K562 (cell line): Measurements from ENCODE around the gene INSM1. TPM values are rescaled to one million over a fixed set of nuclear protein-coding genes. Genes with fewer than 3 reads are reported as not detected.

ENCODE experiments used
- ATAC-seq: fragments of 200-7000 bp; cut with Tn5 transposase; 3 replicates; pipeline ENCODE4 v1.9.1; 2020; ENCODE audit warnings: moderate library complexity
- BruUV-seq: library from RNA; stranded (reverse); fragments of 400-500 nt; replicated peaks from 2 replicates; lab custom pipeline; 2021; lab: Mats Ljungman, UMichigan
- CTCF ChIA-PET: fragments of 300-600 bp; formaldehyde crosslinking; extraction: SDS; loops from one replicate; lab custom pipeline; 2021; ENCODE audit warnings: low intra/inter-chr PET ratio; lab: Yijun Ruan, JAX
- POLR2A ChIA-PET: fragments of 300-600, 350-650 bp; sonication (Branson Sonifier 250); formaldehyde crosslinking; extraction: SDS; loops from one replicate; lab custom pipeline; 2021; ENCODE audit warnings: antibody characterized with exemption, inconsistent platforms; lab: Yijun Ruan, JAX
- DNase-seq, 4 experiments: peaks; one replicate each; pipeline versions ENCODE4 v3.0.0 to v3.0.0-alpha.2; 2011 to 2018; ENCODE audit warnings: low spot score in 3 of 4, mixed read lengths in 3 of 4; ENCODE audit errors: extremely low read depth in 1 of 4
- FAIRE-seq: peaks from 2 replicates; lab custom pipeline; 2011; peaks lifted over from hg19 to GRCh38; lab: Jason Lieb, UNC
- H2AFZ ChIP-seq: 2 replicates; pipeline ENCODE4 v1.6.0; 2011; ENCODE audit warnings: low read depth, low read length, control low read depth, inconsistent platforms
- H3K27ac ChIP-seq: fragments of 200-600 bp; 3 replicates; pipeline ENCODE4 v1.8.0; 2011; ENCODE audit warnings: low read depth, mild to moderate bottlenecking, control low read depth, inconsistent platforms, low read length, moderate library complexity, mixed read lengths; ENCODE audit errors: extremely low read depth
- H3K27me3 ChIP-seq, 2 experiments: fragments of 300-600 bp in 1 of 2; 2 replicates in 1 of 2; 3 replicates in 1 of 2; pipeline versions ENCODE4 v1.6.0 to v1.8.0; 2011; ENCODE audit warnings: inconsistent platforms in 2 of 2, low read length in 2 of 2, mild to moderate bottlenecking in 1 of 2, mixed read lengths in 1 of 2, moderate library complexity in 1 of 2; ENCODE audit not compliant: control insufficient read depth in 2 of 2, insufficient read depth in 2 of 2
- H3K36me3 ChIP-seq: fragments of 300-600 bp; 3 replicates; pipeline ENCODE4 v1.8.0; 2011; ENCODE audit warnings: mild to moderate bottlenecking, low read length, inconsistent platforms; ENCODE audit not compliant: control insufficient read depth, insufficient read depth
- H3K4me1 ChIP-seq, 2 experiments: fragments of 200-600 bp in 1 of 2; replicated peaks in 1 of 2; 2 replicates in 1 of 2; 3 replicates in 1 of 2; pipeline versions ENCODE4 v1.5.1 to v1.8.0; 2011; ENCODE audit warnings: inconsistent platforms in 2 of 2, low read length in 2 of 2, mild to moderate bottlenecking in 1 of 2, mixed read lengths in 1 of 2, moderate library complexity in 1 of 2; ENCODE audit not compliant: control insufficient read depth in 2 of 2, insufficient read depth in 2 of 2
- H3K4me2 ChIP-seq: 2 replicates; pipeline ENCODE4 v1.6.1; 2011; ENCODE audit warnings: low read length, control low read depth, inconsistent platforms, mixed read lengths; ENCODE audit not compliant: insufficient read depth
- H3K4me3 ChIP-seq: fragments of 200-600 bp; sonication (generic), shearing (Covaris generic); 2 replicates; pipeline ENCODE4 v1.5.1; 2016; ENCODE audit warnings: control low read depth, inconsistent platforms
- H3K79me2 ChIP-seq: fragments of 200-600 bp; 3 replicates; pipeline ENCODE4 v1.8.0; 2011; ENCODE audit warnings: low read length, inconsistent platforms; ENCODE audit not compliant: control insufficient read depth, insufficient read depth
- H3K9ac ChIP-seq, 2 experiments: 2 replicates each; pipeline versions ENCODE4 v1.6.0 to v1.6.1; 2011; ENCODE audit warnings: low read depth in 2 of 2, low read length in 2 of 2, control low read depth in 1 of 2, inconsistent platforms in 1 of 2, mild to moderate bottlenecking in 1 of 2, mixed read lengths in 1 of 2; ENCODE audit not compliant: insufficient read depth in 1 of 2
- H3K9me1 ChIP-seq: one replicate; pipeline ENCODE4 v1.6.0; 2011; ENCODE audit warnings: inconsistent platforms, mild to moderate bottlenecking, low read length, moderate library complexity; ENCODE audit not compliant: control insufficient read depth, insufficient read depth
- H3K9me3 ChIP-seq: replicated peaks from 2 replicates; pipeline ENCODE4 v1.5.1; 2011; ENCODE audit warnings: low read depth, low read length, inconsistent platforms; ENCODE audit not compliant: control insufficient read depth, insufficient read depth
- H4K20me1 ChIP-seq: replicated peaks from 2 replicates; pipeline ENCODE4 v1.6.1; 2011; ENCODE audit warnings: low read length, inconsistent platforms, mixed read lengths; ENCODE audit not compliant: control insufficient read depth, insufficient read depth
- BMI1 ChIP-seq: fragments of 150-350 bp; IDR thresholded peaks from 2 replicates; pipeline ENCODE4 v1.6.1; 2014; ENCODE audit warnings: low read length
- ELF1 ChIP-seq: fragments of 200-800 bp; sonication (Bioruptor generic); IDR thresholded peaks from 2 replicates; pipeline ENCODE4 v1.6.1; 2016; ENCODE audit warnings: missing genetic modification characterization, missing compliant biosample characterization
- KDM4B ChIP-seq, 2 experiments: fragments of 450-650 bp in 1 of 2; sonication (generic) in 1 of 2; IDR thresholded peaks; 2 replicates each; pipeline ENCODE4 v1.6.1; 2016 to 2017; ENCODE audit warnings: borderline replicate concordance in 2 of 2, antibody characterized with exemption in 1 of 2, low read depth in 1 of 2, mild to moderate bottlenecking in 1 of 2
- MCM5 ChIP-seq: fragments of 450-650 bp; IDR thresholded peaks from 2 replicates; pipeline ENCODE4 v1.6.1; 2016; ENCODE audit warnings: low read depth
- POLR3G ChIP-seq: IDR thresholded peaks from 2 replicates; pipeline ENCODE4 v1.6.1; 2011; ENCODE audit not compliant: insufficient read length, insufficient replicate concordance; ENCODE audit errors: extremely low read depth
- SMARCC2 ChIP-seq: fragments of 450-650 bp; IDR thresholded peaks from 2 replicates; pipeline ENCODE4 v1.6.1; 2017; ENCODE audit warnings: antibody characterized with exemption, moderate library complexity, mild to moderate bottlenecking, low read depth
- SOX6 ChIP-seq: fragments of 450-650 bp; IDR thresholded peaks from 2 replicates; pipeline ENCODE4 v1.6.1; 2014; ENCODE audit warnings: mild to moderate bottlenecking
- ZNF174 ChIP-seq: fragments of 250-450 bp; sonication (Bioruptor Pico); IDR thresholded peaks from 2 replicates; pipeline ENCODE4 v1.4.0; 2020; ENCODE audit warnings: mild to moderate bottlenecking
- ZNF263 ChIP-seq: sonication (generic); formaldehyde crosslinking; IDR thresholded peaks from 2 replicates; pipeline ENCODE4 v1.8.0; 2022; ENCODE audit warnings: mild to moderate bottlenecking, missing genetic modification reagents, borderline replicate concordance
- ZNF436 ChIP-seq: fragments of 250-450, 450-650 bp; sonication (Bioruptor Pico); formaldehyde crosslinking; IDR thresholded peaks from 2 replicates; pipeline ENCODE4 v1.7.0; 2020; ENCODE audit warnings: mild to moderate bottlenecking
- WGBS: fragments of 100-300 bp; shearing (Covaris generic); methylation state at CpG from one replicate; pipeline ENCODE4 v1.1.6; 2016; ENCODE audit warnings: low coverage, mixed read lengths; ENCODE audit not compliant: insufficient coverage; ENCODE audit errors: missing lambda C conversion rate; 5-methylcytosine and 5-hydroxymethylcytosine counted together
- in situ Hi-C: fragments of 300-500 bp; cut with MboI; formaldehyde crosslinking; loops from 4 replicates; pipeline ENCODE4 v1.15.0; 2018; ENCODE audit warnings: inconsistent platforms, mixed read lengths
- intact Hi-C: fragments of 100-400 bp; cut with micrococcal nuclease; formaldehyde crosslinking; loops from 2 replicates; pipeline ENCODE4 v1.14.2; 2022
- polyA plus RNA-seq, 8 experiments: library from polyadenylated mRNA; depleted of rRNA in 4 of 8; stranded (reverse) in 5 of 8; unstranded in 3 of 8; fragments of >200 nt; fragmentation: Nextera tagmentation in 2 of 8; fragmentation: Illumina TruSeq in 1 of 8; extraction: Ambion mirVana in 2 of 8; extraction: Trizol in 1 of 8; gene quantifications; 2 replicates each; pipeline versions ENCODE4 v1.2.1 to v1.2.3, GENCODE V29; 2011 to 2014; ENCODE audit warnings: inconsistent platforms in 1 of 8, missing spikeins in 1 of 8
- total RNA-seq, 7 experiments: library from RNA; depleted of rRNA in 6 of 7; stranded (reverse); fragments of >200 nt in 6 of 7; fragmentation: Illumina TruSeq in 2 of 7; extraction: Trizol in 2 of 7; gene quantifications; 2 replicates each; pipeline versions ENCODE4 v1.2.1 to v1.2.3, GENCODE V29; 2011 to 2021; ENCODE audit warnings: low replicate concordance in 1 of 7
- TF ChIP-seq, protein P1 (sequence below): fragments of 250-450 bp; sonication (Bioruptor Pico); IDR thresholded peaks from 2 replicates; pipeline ENCODE4 v1.8.0; 2022; ENCODE audit warnings: moderate library complexity, mild to moderate bottlenecking, inconsistent platforms
- TF ChIP-seq, protein P2 (sequence below): fragments of 150-350 bp; conservative IDR thresholded peaks from 2 replicates; pipeline ENCODE4 v1.6.1; 2014; ENCODE audit warnings: low read length
- TF ChIP-seq, protein P3 (sequence below): IDR thresholded peaks from 2 replicates; pipeline ENCODE4 v1.6.1; 2011; ENCODE audit not compliant: insufficient read length; ENCODE audit errors: extremely low read depth
- TF ChIP-seq, protein P4 (sequence below): fragments of 250-450 bp; sonication (Bioruptor Pico); IDR thresholded peaks from 2 replicates; pipeline ENCODE4 v1.5.0; 2021; ENCODE audit warnings: mild to moderate bottlenecking, borderline replicate concordance

The INSM1 gene
- total and polyA plus RNA-seq, 9 of the 15 experiments (the other 6 are each of a cell fraction or from before 2014, with no cell fraction given): not detected

DNA sequence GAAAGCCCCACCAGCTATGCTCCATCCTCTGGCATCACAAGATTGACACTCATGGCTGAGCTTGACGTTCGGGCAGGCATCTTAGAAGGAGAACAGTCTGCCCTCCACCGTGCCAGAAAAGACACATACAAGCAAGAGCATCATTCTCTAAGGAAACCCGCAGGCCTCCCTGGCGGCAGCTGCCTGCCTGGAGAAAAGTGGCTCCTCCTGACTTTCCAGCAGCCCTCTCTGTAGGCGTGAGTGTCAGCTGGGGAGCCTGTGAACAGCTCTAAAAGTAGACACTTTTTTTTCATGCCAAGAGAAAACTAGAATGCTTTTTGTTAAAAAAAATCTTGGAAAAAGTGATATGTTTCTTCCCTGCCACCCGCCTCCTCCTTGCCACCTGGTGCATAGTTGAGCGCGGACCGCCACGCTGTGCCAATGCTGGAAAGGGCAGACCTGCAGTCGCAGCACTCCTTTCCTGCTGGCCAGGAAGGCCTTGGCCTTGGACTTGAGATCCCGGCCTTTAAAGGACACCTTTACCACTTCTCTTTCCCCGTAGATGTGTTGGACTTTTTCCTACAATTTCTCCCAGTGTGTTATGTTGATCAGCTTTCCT lies 29.7 kb upstream of the INSM1 start (continued):
- TF ChIP-seq, protein P1, sequence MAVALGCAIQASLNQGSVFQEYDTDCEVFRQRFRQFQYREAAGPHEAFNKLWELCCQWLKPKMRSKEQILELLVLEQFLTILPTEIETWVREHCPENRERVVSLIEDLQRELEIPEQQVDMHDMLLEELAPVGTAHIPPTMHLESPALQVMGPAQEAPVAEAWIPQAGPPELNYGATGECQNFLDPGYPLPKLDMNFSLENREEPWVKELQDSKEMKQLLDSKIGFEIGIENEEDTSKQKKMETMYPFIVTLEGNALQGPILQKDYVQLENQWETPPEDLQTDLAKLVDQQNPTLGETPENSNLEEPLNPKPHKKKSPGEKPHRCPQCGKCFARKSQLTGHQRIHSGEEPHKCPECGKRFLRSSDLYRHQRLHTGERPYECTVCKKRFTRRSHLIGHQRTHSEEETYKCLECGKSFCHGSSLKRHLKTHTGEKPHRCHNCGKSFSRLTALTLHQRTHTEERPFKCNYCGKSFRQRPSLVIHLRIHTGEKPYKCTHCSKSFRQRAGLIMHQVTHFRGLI: no peak

DNA sequence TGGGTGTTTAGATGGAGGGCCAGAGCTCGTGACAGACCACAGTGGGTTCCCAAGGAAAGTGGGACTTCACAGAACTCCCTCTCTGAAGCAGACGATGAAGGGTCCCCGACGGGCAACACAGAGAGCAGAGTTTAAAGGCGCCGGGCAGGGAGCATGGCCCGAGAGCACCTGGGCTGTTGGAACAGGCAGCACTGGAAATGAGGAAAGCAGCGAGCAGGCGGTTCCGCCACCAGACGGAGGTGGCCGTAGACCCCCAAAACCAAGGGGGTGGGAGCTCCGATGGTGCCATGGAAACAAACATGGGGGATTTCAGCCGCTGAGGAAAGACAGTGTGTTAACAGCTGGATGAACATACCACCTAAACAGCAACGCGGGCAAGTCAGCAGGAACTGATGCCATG lies 27.5 kb upstream of the INSM1 start:
- H3K79me2 ChIP-seq: no peaks in the 10 kb centered on the region
- no peak overlapping the region for H3K9ac ChIP-seq
- no peak overlapping the region for H3K27ac ChIP-seq
- no peak overlapping the region for H3K4me3 ChIP-seq
- ChIA-PET POLR2A (interaction anchor here (0.6 kb wide), 1 partner anchor 9 kb away, joined by 3 read pairs; no protein-coding TSS in a partner anchor), CTCF (no interaction called here)
- intact Hi-C loops: no loop called here
- H3K9me1 ChIP-seq: no peaks in the 10 kb centered on the region
- in situ Hi-C loops: no loop called here
- H4K20me1 ChIP-seq: no peaks in the 10 kb centered on the region
- no peak overlapping the region for H2AFZ ChIP-seq
- H3K27me3 ChIP-seq: peaks cover 0 to 8% of the 10 kb centered on the region in 2 experiments; a peak in 1 of 5 replicates
- no peaks in the 10 kb centered on the region for H3K4me1 ChIP-seq
- 0% methylated on average over 8 of the region's 16 CpGs for WGBS
- H3K9me3 ChIP-seq: no peaks in the 10 kb centered on the region
- FAIRE-seq (no peak), ATAC-seq (no peak), DNase-seq (no peak)
- no TSS peak for BruUV-seq
- H3K36me3 ChIP-seq: no peaks in the 10 kb centered on the region
- H3K4me2 ChIP-seq: no peak overlapping the region
- TF ChIP-seq POLR3G: no peak
- TF ChIP-seq, protein P2, sequence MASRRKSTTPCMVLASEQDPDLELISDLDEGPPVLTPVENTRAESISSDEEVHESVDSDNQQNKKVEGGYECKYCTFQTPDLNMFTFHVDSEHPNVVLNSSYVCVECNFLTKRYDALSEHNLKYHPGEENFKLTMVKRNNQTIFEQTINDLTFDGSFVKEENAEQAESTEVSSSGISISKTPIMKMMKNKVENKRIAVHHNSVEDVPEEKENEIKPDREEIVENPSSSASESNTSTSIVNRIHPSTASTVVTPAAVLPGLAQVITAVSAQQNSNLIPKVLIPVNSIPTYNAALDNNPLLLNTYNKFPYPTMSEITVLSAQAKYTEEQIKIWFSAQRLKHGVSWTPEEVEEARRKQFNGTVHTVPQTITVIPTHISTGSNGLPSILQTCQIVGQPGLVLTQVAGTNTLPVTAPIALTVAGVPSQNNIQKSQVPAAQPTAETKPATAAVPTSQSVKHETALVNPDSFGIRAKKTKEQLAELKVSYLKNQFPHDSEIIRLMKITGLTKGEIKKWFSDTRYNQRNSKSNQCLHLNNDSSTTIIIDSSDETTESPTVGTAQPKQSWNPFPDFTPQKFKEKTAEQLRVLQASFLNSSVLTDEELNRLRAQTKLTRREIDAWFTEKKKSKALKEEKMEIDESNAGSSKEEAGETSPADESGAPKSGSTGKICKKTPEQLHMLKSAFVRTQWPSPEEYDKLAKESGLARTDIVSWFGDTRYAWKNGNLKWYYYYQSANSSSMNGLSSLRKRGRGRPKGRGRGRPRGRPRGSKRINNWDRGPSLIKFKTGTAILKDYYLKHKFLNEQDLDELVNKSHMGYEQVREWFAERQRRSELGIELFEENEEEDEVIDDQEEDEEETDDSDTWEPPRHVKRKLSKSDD: no peak
- TF ChIP-seq BMI1: no peak
- TF ChIP-seq SOX6: no peak
- no peak for TF ChIP-seq ZNF436 (CRISPR knock-in tag)
- no peak for TF ChIP-seq ELF1 (tag)
- TF ChIP-seq KDM4B (IDR thresholded peaks at IDR 0.05; ENCODE audit: borderline replicate concordance in 2 of 2, low read depth in 1 of 2): no peak
- TF ChIP-seq, protein P3, sequence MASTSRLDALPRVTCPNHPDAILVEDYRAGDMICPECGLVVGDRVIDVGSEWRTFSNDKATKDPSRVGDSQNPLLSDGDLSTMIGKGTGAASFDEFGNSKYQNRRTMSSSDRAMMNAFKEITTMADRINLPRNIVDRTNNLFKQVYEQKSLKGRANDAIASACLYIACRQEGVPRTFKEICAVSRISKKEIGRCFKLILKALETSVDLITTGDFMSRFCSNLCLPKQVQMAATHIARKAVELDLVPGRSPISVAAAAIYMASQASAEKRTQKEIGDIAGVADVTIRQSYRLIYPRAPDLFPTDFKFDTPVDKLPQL: no peak
- TF ChIP-seq, protein P4, sequence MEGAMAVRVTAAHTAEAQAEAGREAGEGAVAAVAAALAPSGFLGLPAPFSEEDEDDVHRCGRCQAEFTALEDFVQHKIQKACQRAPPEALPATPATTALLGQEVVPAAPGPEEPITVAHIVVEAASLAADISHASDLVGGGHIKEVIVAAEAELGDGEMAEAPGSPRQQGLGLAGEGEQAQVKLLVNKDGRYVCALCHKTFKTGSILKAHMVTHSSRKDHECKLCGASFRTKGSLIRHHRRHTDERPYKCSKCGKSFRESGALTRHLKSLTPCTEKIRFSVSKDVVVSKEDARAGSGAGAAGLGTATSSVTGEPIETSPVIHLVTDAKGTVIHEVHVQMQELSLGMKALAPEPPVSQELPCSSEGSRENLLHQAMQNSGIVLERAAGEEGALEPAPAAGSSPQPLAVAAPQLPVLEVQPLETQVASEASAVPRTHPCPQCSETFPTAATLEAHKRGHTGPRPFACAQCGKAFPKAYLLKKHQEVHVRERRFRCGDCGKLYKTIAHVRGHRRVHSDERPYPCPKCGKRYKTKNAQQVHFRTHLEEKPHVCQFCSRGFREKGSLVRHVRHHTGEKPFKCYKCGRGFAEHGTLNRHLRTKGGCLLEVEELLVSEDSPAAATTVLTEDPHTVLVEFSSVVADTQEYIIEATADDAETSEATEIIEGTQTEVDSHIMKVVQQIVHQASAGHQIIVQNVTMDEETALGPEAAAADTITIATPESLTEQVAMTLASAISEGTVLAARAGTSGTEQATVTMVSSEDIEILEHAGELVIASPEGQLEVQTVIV: no peak
- no peak for TF ChIP-seq SMARCC2
- TF ChIP-seq ZNF263 (CRISPR knock-in tag): no peak
- TF ChIP-seq ZNF174 (CRISPR knock-in tag): no peak
- no peak for TF ChIP-seq MCM5
